Mesenchymal stem cell (in vitro differentiated cells and primary cell): Measurements from ENCODE around the gene CEP68.

ENCODE experiments used
- DNase-seq: peaks from one replicate; pipeline ENCODE4 v3.0.0-alpha.2; 2013
- H2AFZ ChIP-seq: one replicate; pipeline ENCODE4 v1.6.1; 2013; ENCODE audit warnings: low read depth, mild to moderate bottlenecking, control low read depth, inconsistent platforms, low read length, moderate library complexity
- H2AK5ac ChIP-seq: 2 replicates; pipeline ENCODE4 v1.6.1; 2013; ENCODE audit warnings: low read length, moderate library complexity, mild to moderate bottlenecking, inconsistent platforms; ENCODE audit not compliant: severe bottlenecking
- H2BK120ac ChIP-seq: one replicate; pipeline ENCODE4 v1.6.1; 2013; ENCODE audit warnings: low read depth, mild to moderate bottlenecking, inconsistent platforms, low read length, moderate library complexity
- H2BK12ac ChIP-seq, 2 experiments: one replicate each; pipeline ENCODE4 v1.6.1; 2013; ENCODE audit warnings: inconsistent platforms in 2 of 2, low read length in 2 of 2, mild to moderate bottlenecking in 2 of 2, moderate library complexity in 2 of 2, control low read depth in 1 of 2
- H2BK15ac ChIP-seq: one replicate; pipeline ENCODE4 v1.6.1; 2013; ENCODE audit warnings: mild to moderate bottlenecking, low read depth, inconsistent platforms; ENCODE audit not compliant: poor library complexity, severe bottlenecking
- H2BK5ac ChIP-seq: 2 replicates; pipeline ENCODE4 v1.6.1; 2013; ENCODE audit warnings: low read depth, mild to moderate bottlenecking, low read length, control low read depth, inconsistent platforms; ENCODE audit not compliant: poor library complexity, severe bottlenecking
- H3K14ac ChIP-seq, 2 experiments: one replicate each; pipeline ENCODE4 v1.6.1; 2013; ENCODE audit warnings: inconsistent platforms in 2 of 2, low read length in 2 of 2, control low read depth in 1 of 2, mild to moderate bottlenecking in 1 of 2, moderate library complexity in 1 of 2
- H3K18ac ChIP-seq, 2 experiments: one replicate each; pipeline ENCODE4 v1.6.1; 2013; ENCODE audit warnings: inconsistent platforms in 2 of 2, low read length in 2 of 2, control low read depth in 1 of 2, low read depth in 1 of 2, mild to moderate bottlenecking in 1 of 2
- H3K23ac ChIP-seq, 2 experiments: one replicate each; pipeline ENCODE4 v1.6.1; 2013; ENCODE audit warnings: inconsistent platforms in 2 of 2, low read length in 2 of 2, mild to moderate bottlenecking in 2 of 2, moderate library complexity in 2 of 2, control low read depth in 1 of 2
- H3K27ac ChIP-seq: 2 replicates; pipeline ENCODE4 v1.5.1; 2013; ENCODE audit warnings: mild to moderate bottlenecking, moderate library complexity, low read length, control low read depth, inconsistent platforms; ENCODE audit not compliant: poor library complexity, severe bottlenecking
- H3K27me3 ChIP-seq, 2 experiments: 2 replicates each; pipeline versions ENCODE4 v1.6.1 to v1.7.0; 2013; ENCODE audit warnings: low read length in 2 of 2, mild to moderate bottlenecking in 2 of 2, moderate library complexity in 2 of 2, control low read depth in 1 of 2, inconsistent platforms in 1 of 2; ENCODE audit not compliant: control insufficient read depth in 1 of 2, insufficient read depth in 1 of 2
- H3K36me3 ChIP-seq, 2 experiments: 2 replicates each; pipeline versions ENCODE4 v1.6.1 to v1.7.0; 2013; ENCODE audit warnings: low read length in 2 of 2, control low read depth in 1 of 2, inconsistent platforms in 1 of 2, low read depth in 1 of 2, mild to moderate bottlenecking in 1 of 2; ENCODE audit not compliant: insufficient read depth in 2 of 2, control insufficient read depth in 1 of 2
- H3K4ac ChIP-seq, 2 experiments: one replicate each; pipeline ENCODE4 v1.6.1; 2013; ENCODE audit warnings: inconsistent platforms in 2 of 2, low read length in 2 of 2, mild to moderate bottlenecking in 2 of 2, moderate library complexity in 2 of 2, control low read depth in 1 of 2, low read depth in 1 of 2
- H3K4me1 ChIP-seq: 2 replicates; pipeline ENCODE4 v1.6.1; 2013; ENCODE audit warnings: low read depth, low read length, control low read depth; ENCODE audit not compliant: control insufficient read depth, insufficient read depth
- H3K4me2 ChIP-seq: 2 replicates; pipeline ENCODE4 v1.6.1; 2013; ENCODE audit warnings: low read length, mild to moderate bottlenecking, inconsistent platforms; ENCODE audit not compliant: poor library complexity, severe bottlenecking
- H3K4me3 ChIP-seq, 2 experiments: 2 replicates each; pipeline versions ENCODE4 v1.5.1 to v1.7.0; 2013; ENCODE audit warnings: low read length in 2 of 2, mild to moderate bottlenecking in 2 of 2, control low read depth in 1 of 2, low read depth in 1 of 2; ENCODE audit not compliant: insufficient read depth in 1 of 2
- H3K79me1 ChIP-seq: replicated peaks from 2 replicates; pipeline ENCODE4 v1.6.1; 2013; ENCODE audit warnings: mild to moderate bottlenecking, control low read depth, low read length, inconsistent platforms; ENCODE audit not compliant: poor library complexity, severe bottlenecking
- H3K9ac ChIP-seq: 2 replicates; pipeline ENCODE4 v1.7.0; 2013; ENCODE audit warnings: mild to moderate bottlenecking, low read length, moderate library complexity
- H3K9me3 ChIP-seq: 2 replicates; pipeline ENCODE4 v1.7.0; 2013; ENCODE audit warnings: mild to moderate bottlenecking, low read length; ENCODE audit not compliant: control insufficient read depth
- H4K8ac ChIP-seq: one replicate; pipeline ENCODE4 v1.6.1; 2013; ENCODE audit warnings: inconsistent platforms, mild to moderate bottlenecking, low read length, moderate library complexity
- H4K91ac ChIP-seq: one replicate; pipeline ENCODE4 v1.6.1; 2013; ENCODE audit warnings: mild to moderate bottlenecking, low read length, inconsistent platforms
- WGBS: methylation state at CpG from one replicate; pipeline ENCODE4 v1.1.7; 2013; ENCODE audit warnings: mixed read lengths; 5-methylcytosine and 5-hydroxymethylcytosine counted together

CEP68 gene

DNA sequence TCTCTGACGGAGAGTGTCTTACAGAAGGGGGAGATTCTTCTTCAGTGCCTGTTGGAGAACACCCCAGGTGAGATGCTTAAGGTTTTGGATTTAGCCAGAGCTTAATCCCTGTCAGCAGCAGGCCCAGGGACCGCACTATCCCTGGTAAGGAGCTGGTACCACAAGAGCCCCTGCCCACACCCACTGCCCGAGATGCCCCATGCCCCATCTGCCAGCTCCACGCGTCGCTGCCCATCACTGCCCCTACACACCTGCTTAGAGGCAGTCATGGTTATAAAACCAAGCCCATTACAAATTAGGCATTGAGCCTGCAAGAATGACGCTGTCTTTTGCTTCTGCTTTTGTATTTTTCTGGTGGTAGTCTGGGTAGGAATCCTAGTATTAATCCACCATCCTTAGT is 21.7 kb downstream of the CEP68 start:
- no peak overlapping the region for H3K18ac ChIP-seq
- H2BK120ac ChIP-seq: no peak overlapping the region
- H3K23ac ChIP-seq: no peak overlapping the region
- H2BK5ac ChIP-seq: no peak overlapping the region
- no peak overlapping the region for H4K91ac ChIP-seq
- no peaks in the 10 kb centered on the region for H3K9me3 ChIP-seq
- H3K79me1 ChIP-seq: peaks cover 29% of the 10 kb centered on the region
- H3K27me3 ChIP-seq: no peaks in the 10 kb centered on the region
- no peak overlapping the region for H4K8ac ChIP-seq
- H3K4me3 ChIP-seq: no peak overlapping the region
- H3K4ac ChIP-seq: no peak overlapping the region
- no peak overlapping the region for H3K4me2 ChIP-seq
- H2BK15ac ChIP-seq: no peak overlapping the region
- peaks cover 49 to 86% of the 10 kb centered on the region in 2 experiments for H3K36me3 ChIP-seq
- H2AK5ac ChIP-seq: no peak overlapping the region
- peaks cover 13% of the 10 kb centered on the region for H3K4me1 ChIP-seq
- no peak overlapping the region for H3K9ac ChIP-seq
- H3K27ac ChIP-seq: no peak overlapping the region
- no peak overlapping the region for H2AFZ ChIP-seq
- no peak overlapping the region for H2BK12ac ChIP-seq
- no peak for DNase-seq
- H3K14ac ChIP-seq: no peak overlapping the region
- 100% methylated on average over 6 of the region's 7 CpGs for WGBS

DNA sequence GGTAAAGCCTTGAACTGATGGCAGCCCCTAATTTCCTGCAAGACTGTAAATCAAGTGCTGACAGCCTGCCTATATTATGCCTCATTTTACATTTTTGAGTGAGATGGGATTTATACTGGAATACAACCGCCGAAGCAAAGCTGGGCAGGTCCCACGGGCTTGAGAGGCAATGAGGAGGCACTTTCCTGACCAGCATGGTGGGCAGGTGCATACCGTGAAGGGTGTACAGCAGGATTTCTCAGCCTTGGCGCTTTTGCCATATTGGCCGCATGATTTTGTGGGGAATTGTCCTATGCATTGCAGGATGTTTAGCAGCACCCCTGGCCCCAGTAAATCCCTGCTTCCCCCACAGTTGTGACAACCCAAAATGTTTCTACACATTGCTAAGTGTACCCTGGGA is 22.8 kb downstream of the CEP68 start:
- Histone ChIP-seq H3K36me3 (peaks cover 51 to 86% of the 10 kb centered on the region in 2 experiments), H3K4me2 (no peak overlapping the region)
- WGBS: 97% methylated on average over 4 of the region's 6 CpGs

DNA sequence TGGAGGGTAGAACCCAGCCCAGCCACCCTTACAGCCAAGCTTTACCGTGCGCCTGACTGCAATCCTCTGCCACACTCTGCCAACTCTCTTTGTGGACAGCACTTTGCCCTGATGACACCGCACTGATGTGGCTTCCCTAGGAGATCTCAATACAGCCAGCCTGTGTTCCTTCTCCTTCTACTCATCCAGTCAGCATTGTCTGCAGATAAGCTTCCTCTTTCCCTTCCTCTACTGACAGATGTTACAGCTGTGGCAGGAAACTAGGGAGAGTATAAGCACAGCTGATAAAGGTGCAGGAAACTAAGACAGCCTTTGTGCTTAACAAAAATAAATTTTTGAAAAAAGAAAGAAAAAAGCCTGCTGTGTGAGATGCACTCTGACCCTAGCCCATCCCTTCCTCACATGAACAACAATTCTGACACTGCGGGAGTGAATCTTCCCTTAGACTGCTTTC is 25.0 kb downstream of the CEP68 start:
- Histone ChIP-seq H4K91ac (no peak overlapping the region), H2BK5ac (no peak overlapping the region), H3K18ac (no peak overlapping the region), H3K4me3 (no peak overlapping the region), H3K27ac (no peak overlapping the region), H3K4me2 (no peak overlapping the region), H3K23ac (no peak overlapping the region), H3K4ac (no peak overlapping the region), H4K8ac (no peak overlapping the region), H3K36me3 (peaks cover 45 to 87% of the 10 kb centered on the region in 2 experiments), H3K9ac (no peak overlapping the region), H2BK15ac (no peak overlapping the region), H3K14ac (no peak overlapping the region), H2AK5ac (no peak overlapping the region), H2BK12ac (no peak overlapping the region), H3K79me1 (peaks cover 30% of the 10 kb centered on the region), H3K27me3 (no peaks in the 10 kb centered on the region), H3K4me1 (peaks cover 6% of the 10 kb centered on the region), H2AFZ (no peak overlapping the region), H3K9me3 (no peaks in the 10 kb centered on the region), H2BK120ac (no peak overlapping the region)
- WGBS: 97% methylated on average over 3 of the region's 4 CpGs
- no peak for DNase-seq

More for the DNA sequence above, 22.8 kb downstream of the CEP68 start:
- H3K27me3 ChIP-seq: no peaks in the 10 kb centered on the region
- H2BK12ac ChIP-seq: no peak overlapping the region
- H2AK5ac ChIP-seq: no peak overlapping the region
- no peak overlapping the region for H3K18ac ChIP-seq
- DNase-seq: no peak
- no peak overlapping the region for H2AFZ ChIP-seq
- no peak overlapping the region for H2BK120ac ChIP-seq
- no peak overlapping the region for H3K4me3 ChIP-seq
- H3K9me3 ChIP-seq: no peaks in the 10 kb centered on the region
- H3K9ac ChIP-seq: no peak overlapping the region
- H2BK15ac ChIP-seq: no peak overlapping the region
- H3K14ac ChIP-seq: no peak overlapping the region
- no peak overlapping the region for H3K27ac ChIP-seq
- H3K23ac ChIP-seq: no peak overlapping the region
- H4K91ac ChIP-seq: no peak overlapping the region
- H4K8ac ChIP-seq: no peak overlapping the region
- H3K4me1 ChIP-seq: peaks cover 13% of the 10 kb centered on the region
- peaks cover 27% of the 10 kb centered on the region for H3K79me1 ChIP-seq
- no peak overlapping the region for H2BK5ac ChIP-seq
- H3K4ac ChIP-seq: no peak overlapping the region

DNA sequence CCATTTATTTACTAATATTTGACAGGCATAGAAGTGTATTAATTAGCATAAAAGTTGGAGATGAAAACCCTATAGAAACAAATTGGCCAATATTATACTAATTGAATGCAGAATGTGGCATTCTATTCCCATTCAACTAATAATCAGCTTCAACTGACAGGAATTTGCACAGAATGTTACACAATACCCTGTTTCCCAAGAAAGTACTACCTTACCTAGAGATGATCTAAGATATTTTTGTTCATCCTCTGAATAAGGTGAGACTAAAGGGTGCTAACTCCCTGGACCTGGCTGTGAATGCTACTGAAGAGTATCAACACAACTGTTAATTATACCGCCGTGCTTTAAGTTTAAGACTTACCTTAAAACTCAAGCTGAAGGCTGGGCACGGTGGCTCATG is 28.9 kb downstream of the CEP68 start:
- Histone ChIP-seq H3K9ac (peak overlapping the region; percentile 7), H3K23ac (no peak overlapping the region), H2BK120ac (no peak overlapping the region), H2BK15ac (no peak overlapping the region), H3K36me3 (peaks cover 33 to 94% of the 10 kb centered on the region in 2 experiments), H4K91ac (no peak overlapping the region), H3K4me3 (no peak overlapping the region), H2BK5ac (no peak overlapping the region), H3K9me3 (no peaks in the 10 kb centered on the region), H3K14ac (no peak overlapping the region), H2AFZ (no peak overlapping the region), H2AK5ac (no peak overlapping the region), H3K27me3 (no peaks in the 10 kb centered on the region), H3K79me1 (peaks cover 19% of the 10 kb centered on the region), H3K27ac (no peak overlapping the region), H3K4me1 (no peaks in the 10 kb centered on the region), H3K18ac (no peak overlapping the region), H3K4ac (no peak overlapping the region), H2BK12ac (no peak overlapping the region), H4K8ac (no peak overlapping the region), H3K4me2 (no peak overlapping the region)
- WGBS: 100% methylated on average over 3 of the region's 3 CpGs
- DNase-seq: no peak
